GM23338 (cell line): Measurements from ENCODE around the gene RBM38.

Experiments used
- CREB1 ChIP-seq: fragments of 250-450 bp; sonication (Bioruptor Pico); IDR thresholded peaks from 2 replicates; pipeline ENCODE4 v1.5.0; 2020; ENCODE audit warnings: low read depth, mild to moderate bottlenecking, moderate library complexity
- EZH2 ChIP-seq: fragments of 200-600 bp; sonication (generic); IDR thresholded peaks from one replicate; pipeline ENCODE4 v1.8.0; 2017; ENCODE audit warnings: antibody characterized with exemption, mild to moderate bottlenecking, low read depth; ENCODE audit not compliant: unreplicated experiment
- EZH2phosphoT487 ChIP-seq: fragments of 200-600 bp; sonication (generic); IDR thresholded peaks from one replicate; pipeline ENCODE4 v1.8.1; 2018; ENCODE audit warnings: antibody characterized with exemption; ENCODE audit not compliant: unreplicated experiment
- JUNB ChIP-seq: IDR thresholded peaks from one replicate; pipeline ENCODE4 v1.6.1; 2016; ENCODE audit warnings: antibody characterized with exemption; ENCODE audit not compliant: unreplicated experiment
- POLR2AphosphoS5 ChIP-seq: IDR thresholded peaks from 2 replicates; pipeline ENCODE4 v1.6.1; 2016; ENCODE audit warnings: antibody characterized with exemption, low read depth
- ZNF331 ChIP-seq: fragments of 250-450 bp; sonication (Bioruptor Pico); IDR thresholded peaks from 2 replicates; pipeline ENCODE4 v1.5.0; 2020; ENCODE audit warnings: low read depth, mild to moderate bottlenecking, moderate library complexity
- TF ChIP-seq, protein P1 (sequence below), 2 experiments: fragments of 200-600 bp in 1 of 2; sonication (generic) in 1 of 2; conservative IDR thresholded peaks; 2 replicates each; pipeline versions ENCODE4 v1.5.1 to v1.6.1; 2016 to 2017; ENCODE audit warnings: antibody characterized with exemption in 2 of 2, low read depth in 2 of 2, mild to moderate bottlenecking in 2 of 2, moderate library complexity in 1 of 2
- TF ChIP-seq, protein P2 (sequence below): IDR thresholded peaks from one replicate; pipeline ENCODE4 v1.6.1; 2018; ENCODE audit warnings: antibody characterized with exemption; ENCODE audit not compliant: unreplicated experiment
- TF ChIP-seq, protein P3 (sequence below): IDR thresholded peaks from 2 replicates; pipeline ENCODE4 v1.6.1; 2016; ENCODE audit warnings: antibody characterized with exemption

DNA sequence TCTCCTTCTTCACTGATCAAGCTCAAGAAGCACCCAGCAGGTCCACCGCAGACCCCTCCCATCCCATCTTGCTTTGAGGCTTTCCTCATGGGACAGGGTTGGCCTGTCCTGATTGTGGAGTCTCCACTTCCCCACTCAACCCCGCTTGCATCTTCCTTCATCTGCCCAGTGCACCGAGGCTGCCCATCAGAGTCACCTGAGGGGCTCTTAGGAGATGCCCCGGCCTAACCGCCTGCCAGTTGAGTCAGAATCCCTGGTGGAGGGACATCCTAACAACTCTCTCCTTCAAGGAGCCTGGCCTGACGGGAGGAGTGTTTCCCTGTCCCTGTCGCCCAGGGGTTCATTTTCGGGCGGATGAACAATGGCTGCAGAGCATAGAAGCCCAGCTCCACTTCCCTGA is 46.1 kb downstream of the RBM38 start:
- TF ChIP-seq EZH2: no peak
- TF ChIP-seq, protein P1, sequence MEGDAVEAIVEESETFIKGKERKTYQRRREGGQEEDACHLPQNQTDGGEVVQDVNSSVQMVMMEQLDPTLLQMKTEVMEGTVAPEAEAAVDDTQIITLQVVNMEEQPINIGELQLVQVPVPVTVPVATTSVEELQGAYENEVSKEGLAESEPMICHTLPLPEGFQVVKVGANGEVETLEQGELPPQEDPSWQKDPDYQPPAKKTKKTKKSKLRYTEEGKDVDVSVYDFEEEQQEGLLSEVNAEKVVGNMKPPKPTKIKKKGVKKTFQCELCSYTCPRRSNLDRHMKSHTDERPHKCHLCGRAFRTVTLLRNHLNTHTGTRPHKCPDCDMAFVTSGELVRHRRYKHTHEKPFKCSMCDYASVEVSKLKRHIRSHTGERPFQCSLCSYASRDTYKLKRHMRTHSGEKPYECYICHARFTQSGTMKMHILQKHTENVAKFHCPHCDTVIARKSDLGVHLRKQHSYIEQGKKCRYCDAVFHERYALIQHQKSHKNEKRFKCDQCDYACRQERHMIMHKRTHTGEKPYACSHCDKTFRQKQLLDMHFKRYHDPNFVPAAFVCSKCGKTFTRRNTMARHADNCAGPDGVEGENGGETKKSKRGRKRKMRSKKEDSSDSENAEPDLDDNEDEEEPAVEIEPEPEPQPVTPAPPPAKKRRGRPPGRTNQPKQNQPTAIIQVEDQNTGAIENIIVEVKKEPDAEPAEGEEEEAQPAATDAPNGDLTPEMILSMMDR (conservative IDR thresholded peaks at IDR 0.05; ENCODE audit: low read depth in 2 of 2): no peak
- TF ChIP-seq POLR2AphosphoS5: no peak
- TF ChIP-seq EZH2phosphoT487: no peak
- TF ChIP-seq, protein P2, sequence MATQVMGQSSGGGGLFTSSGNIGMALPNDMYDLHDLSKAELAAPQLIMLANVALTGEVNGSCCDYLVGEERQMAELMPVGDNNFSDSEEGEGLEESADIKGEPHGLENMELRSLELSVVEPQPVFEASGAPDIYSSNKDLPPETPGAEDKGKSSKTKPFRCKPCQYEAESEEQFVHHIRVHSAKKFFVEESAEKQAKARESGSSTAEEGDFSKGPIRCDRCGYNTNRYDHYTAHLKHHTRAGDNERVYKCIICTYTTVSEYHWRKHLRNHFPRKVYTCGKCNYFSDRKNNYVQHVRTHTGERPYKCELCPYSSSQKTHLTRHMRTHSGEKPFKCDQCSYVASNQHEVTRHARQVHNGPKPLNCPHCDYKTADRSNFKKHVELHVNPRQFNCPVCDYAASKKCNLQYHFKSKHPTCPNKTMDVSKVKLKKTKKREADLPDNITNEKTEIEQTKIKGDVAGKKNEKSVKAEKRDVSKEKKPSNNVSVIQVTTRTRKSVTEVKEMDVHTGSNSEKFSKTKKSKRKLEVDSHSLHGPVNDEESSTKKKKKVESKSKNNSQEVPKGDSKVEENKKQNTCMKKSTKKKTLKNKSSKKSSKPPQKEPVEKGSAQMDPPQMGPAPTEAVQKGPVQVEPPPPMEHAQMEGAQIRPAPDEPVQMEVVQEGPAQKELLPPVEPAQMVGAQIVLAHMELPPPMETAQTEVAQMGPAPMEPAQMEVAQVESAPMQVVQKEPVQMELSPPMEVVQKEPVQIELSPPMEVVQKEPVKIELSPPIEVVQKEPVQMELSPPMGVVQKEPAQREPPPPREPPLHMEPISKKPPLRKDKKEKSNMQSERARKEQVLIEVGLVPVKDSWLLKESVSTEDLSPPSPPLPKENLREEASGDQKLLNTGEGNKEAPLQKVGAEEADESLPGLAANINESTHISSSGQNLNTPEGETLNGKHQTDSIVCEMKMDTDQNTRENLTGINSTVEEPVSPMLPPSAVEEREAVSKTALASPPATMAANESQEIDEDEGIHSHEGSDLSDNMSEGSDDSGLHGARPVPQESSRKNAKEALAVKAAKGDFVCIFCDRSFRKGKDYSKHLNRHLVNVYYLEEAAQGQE: no peak
- TF ChIP-seq ZNF331 (CRISPR knock-in tag): no peak
- no peak for TF ChIP-seq CREB1 (CRISPR knock-in tag)
- no peak for TF ChIP-seq JUNB
- TF ChIP-seq, protein P3, sequence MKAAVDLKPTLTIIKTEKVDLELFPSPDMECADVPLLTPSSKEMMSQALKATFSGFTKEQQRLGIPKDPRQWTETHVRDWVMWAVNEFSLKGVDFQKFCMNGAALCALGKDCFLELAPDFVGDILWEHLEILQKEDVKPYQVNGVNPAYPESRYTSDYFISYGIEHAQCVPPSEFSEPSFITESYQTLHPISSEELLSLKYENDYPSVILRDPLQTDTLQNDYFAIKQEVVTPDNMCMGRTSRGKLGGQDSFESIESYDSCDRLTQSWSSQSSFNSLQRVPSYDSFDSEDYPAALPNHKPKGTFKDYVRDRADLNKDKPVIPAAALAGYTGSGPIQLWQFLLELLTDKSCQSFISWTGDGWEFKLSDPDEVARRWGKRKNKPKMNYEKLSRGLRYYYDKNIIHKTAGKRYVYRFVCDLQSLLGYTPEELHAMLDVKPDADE: no peak
